ENCODE results near the gene FFAR3.
"Not testable (repeated sequence)": the region's sequence is repeated elsewhere in the genome, so short reads cannot be mapped to it uniquely, and the experiment has no call there.

FFAR3 gene

GRCh38 chr19:35373492-35373891, 15.2 kb downstream of the FFAR3 start:
- DNase-seq (ENCODE audit: low read depth in 1 of 2, low spot score in 1 of 2): no peak

DNA sequence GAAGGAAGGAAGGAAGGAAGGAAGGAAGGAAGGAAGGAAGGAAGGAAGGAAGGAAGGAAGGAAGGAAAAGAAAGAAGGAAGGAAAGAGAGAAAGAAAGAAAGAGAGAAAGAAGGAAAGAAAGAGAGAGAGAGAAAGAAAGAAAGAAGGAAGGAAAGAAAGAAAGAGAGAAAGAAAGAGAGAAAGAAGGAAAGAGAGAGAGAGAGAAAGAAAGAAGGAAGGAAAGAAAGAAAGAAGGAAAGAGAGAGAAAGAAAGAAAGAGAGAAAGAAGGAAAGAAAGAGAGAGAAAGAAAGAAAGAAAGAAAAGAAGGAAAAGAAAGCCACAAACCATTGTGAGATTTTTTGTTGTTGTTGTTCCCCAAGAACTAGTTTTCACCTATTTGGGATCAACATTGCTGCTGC, 15.8 kb downstream of the FFAR3 start:
- DNase-seq (ENCODE audit: low read depth in 1 of 2, low spot score in 1 of 2): not testable (repeated sequence)

- no peak for DNase-seq (ENCODE audit: low read depth in 1 of 2, low spot score in 1 of 2)
Measured at GRCh38 chr19:35375505-35376307, 17.4 kb downstream of the FFAR3 start.

DNA sequence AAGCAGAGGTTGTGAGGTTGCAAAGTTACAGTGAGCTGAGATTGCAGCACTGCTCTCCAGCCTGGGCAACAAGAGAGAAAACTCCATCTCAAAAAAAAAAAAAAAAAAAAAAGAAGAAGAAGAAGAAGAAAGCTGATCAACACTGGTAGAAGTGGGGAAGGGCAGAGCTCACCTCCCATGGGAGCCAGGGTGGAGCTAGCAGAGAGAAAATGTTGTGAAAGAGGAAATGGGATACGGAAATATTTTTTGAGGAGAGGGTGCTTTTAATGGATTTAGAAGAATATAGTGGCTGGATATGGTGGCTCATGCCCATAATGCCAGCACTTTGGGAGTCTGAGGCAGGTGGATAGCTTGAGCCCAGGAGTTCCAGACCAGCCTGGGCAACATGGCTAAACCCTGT, 19.4 kb downstream of the FFAR3 start:
- no peak for DNase-seq (ENCODE audit: low read depth in 1 of 2, low spot score in 1 of 2)

DNA sequence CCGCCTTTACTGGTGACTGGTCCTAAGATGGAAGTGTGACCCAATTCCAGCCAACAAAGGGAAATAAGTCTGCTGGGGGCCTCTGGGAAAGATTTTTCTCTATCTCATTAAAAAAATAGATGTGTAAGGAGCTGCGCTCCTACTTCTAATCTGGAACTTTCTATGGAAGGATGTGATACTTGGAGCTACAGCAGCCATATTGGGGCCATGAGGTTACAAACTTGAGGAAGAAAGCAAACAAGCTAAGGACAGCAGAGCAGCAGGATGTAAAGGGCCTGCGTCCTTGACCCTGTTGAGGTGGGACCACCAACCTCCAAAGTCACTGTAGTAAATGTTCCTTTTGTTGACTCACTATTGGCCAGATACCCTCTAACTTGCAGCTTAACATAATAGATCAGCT, 20.1 kb downstream of the FFAR3 start:
- no peak for DNase-seq (ENCODE audit: low read depth in 1 of 2, low spot score in 1 of 2)

- DNase-seq (ENCODE audit: low read depth in 1 of 2, low spot score in 1 of 2): not testable (repeated sequence)
Measured at GRCh38 chr19:35379545-35379944, 21.3 kb downstream of the FFAR3 start.

DNA sequence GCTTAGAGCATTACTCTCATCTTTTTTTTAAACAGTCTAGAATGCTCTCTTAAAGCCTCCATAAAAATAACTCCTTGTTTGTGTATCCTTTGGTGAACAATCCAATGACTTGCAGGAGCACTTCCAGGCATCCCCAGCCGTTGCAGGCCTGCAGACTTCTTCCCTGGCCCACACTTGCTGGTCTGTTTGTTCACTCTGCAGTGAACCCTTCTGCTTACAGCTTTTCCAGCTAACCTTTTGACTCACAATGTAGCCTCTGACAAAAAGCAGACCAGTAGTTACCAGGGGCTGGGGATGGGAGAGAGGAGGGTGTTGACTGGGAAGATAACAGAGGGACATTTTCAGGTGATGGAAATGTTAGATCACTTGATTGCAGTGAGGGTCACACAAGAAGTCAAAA, 21.7 kb downstream of the FFAR3 start:
- no peak for DNase-seq (ENCODE audit: low read depth in 1 of 2, low spot score in 1 of 2)

DNA sequence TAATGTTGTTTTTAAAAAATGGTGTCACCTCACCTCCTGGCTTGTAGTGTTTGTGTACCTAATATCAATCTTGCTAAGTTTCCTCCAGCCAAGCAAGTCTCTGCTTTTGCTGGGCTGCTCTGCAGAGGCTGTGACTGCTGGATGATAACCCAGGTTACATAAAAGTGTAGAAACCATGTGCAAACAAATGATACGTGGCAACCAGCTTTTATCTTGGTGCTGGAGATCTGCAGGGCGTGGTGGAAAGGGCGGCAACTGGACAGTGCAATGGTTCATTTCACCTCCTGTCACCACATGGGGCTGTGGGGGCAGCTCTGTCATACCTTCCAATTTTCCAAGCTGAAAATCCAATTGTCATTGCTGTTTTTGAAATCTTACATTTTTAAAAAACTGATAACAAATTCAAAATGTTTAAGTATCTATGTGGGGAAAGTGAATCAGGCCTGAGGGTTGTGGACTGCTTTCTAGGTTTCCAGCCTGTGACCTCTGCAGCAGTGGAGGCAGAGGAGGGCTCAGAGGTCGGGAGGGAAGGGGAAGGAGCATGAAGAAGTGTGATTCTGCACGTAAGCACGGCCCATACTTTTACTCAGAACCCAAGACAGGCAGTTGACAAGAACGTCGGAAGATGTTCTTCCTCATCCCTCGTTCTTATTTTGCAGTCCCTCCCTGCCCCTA, 22.3 kb downstream of the FFAR3 start:
- DNase-seq (ENCODE audit: low read depth in 1 of 2, low spot score in 1 of 2): no peak

DNA sequence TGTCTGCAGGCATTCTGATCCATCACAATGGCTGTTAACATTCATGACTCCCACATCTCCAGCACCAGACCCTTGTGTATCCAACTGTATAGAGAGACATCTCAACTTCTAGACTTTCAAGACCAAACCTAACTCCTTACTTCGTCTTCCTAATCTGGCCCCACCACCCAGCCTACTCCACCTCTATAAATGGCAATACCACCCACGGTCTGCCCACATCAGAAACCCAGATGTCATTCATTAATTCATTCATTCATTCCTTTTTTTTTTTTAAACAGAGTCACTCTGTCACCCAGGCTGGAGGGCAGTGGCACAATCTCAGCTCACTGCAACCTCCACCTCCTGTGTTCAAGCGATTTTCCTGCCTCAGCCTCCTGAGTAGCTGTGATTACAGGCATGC, 23.1 kb downstream of the FFAR3 start:
- DNase-seq (ENCODE audit: low read depth in 1 of 2, low spot score in 1 of 2): no peak

GRCh38 chr19:35381926-35382325, 23.7 kb downstream of the FFAR3 start:
- no peak for DNase-seq (ENCODE audit: low read depth in 1 of 2, low spot score in 1 of 2)

- no peak for DNase-seq (ENCODE audit: low read depth in 1 of 2, low spot score in 1 of 2)
Measured at GRCh38 chr19:35383536-35383935, 25.3 kb downstream of the FFAR3 start.

DNA sequence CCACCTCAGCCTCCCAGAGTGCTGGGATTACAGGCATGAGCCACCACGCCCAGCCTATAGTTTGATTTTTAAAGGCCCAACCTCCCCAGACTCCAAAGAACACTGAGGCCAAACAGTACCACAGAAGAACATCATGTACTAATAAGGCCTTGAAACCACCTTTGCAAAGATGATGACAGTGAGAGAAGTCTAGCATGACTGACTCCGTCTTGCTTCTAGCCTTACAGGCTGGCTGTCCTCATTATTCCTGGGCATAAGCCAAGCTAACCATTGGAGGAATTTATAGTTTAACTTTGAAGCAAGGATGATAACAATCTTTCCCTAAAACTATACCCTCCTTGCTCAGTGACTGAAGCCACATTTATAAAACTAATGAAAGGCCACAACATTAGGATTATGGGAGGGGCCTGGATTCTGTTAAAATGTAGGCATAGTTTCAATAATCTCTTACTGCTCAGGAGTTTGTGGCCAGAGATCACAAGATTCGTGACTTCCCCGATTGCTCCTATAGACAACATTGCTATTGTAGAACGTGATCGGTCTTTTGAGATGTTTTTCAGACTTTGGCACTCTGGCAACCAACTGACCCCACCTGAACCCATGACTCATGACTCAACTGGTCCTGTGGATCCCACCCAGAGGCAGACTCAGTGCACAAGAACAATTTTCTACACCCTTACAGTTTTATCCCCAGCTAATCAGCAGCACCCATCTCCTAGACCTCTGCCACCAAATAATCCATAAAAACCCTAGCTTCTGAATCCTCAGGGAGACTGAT, 30.2 kb downstream of the FFAR3 start:
- no peak for DNase-seq (ENCODE audit: low read depth in 1 of 2, low spot score in 1 of 2)

DNA sequence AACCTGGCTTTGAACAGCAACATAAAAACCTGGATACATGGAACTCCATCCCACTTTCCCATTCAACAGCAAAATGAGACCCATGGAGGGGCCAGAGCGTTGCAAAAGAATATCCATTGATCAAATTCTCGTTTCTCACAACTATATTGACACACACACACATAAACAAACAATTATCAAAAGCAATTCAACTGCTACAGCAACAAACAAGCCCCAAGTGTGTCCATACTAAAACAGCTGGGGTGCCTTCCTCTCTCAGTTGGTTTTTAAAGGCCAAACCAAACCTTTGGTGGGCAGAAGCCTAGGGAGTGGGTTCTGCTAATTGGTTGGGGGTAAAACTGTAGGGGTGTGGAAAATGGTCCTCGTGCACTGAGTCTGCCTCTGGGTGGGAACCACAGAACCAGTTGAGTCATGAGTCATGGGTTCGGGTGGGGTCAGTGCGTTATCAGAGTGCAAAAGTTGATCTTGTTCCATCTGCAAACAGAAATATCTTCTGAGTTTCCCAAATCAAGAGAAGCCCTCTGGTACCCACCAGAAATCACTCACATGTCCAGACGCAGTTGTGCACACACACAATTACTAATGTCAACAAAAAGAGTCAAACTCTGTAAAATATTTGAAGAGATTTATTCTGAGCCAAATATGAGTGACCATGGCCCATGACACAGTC, 31.1 kb downstream of the FFAR3 start:
- no peak for DNase-seq (ENCODE audit: low read depth in 1 of 2, low spot score in 1 of 2)

DNA sequence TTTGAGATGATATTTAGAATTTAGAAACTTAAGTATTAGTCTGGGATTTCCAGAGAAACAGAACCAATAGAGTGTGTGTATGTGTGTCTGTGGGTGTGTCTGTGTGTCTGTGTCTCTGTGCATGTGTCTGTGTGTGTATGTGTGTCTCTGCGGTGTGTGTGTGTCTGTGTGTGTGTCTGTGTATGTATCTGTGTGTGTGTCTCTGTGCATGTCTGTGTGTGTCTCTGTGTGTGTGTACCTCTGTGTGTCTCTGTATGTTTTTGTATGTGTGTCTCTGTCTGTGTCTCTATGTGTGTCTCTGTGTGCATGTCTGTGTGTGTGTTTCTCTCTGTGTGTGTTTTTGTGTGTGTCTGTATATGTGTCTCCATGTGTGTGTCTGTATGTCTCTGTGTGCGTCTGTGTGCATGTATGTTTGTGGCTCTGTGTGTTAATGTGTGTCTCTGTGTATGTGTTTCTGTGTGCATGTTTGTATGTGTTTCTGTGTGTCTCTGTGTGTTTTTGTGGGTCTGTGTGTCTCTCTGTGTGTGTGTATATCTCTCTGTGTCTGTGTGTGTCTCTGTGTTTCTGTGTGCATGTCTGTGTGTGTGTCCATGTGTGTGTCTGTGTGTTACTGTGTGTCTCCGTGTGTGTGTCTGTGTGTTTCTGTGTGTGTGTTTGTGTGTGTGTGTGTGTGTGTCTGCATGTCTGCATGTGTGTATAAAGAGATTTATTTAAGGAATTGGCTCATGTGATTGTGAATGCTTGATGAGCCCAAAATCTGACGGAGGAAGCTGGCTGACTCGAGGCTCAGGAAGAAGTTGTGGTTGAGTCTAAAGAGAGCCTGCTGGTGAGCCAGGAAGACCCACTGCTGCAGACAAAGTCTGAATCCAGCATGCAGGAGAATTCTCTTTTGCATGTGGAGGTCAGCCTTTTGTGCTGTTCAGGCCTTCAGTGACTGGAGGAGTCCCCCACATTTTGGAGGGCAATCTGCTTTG, 34.8 kb downstream of the FFAR3 start:
- DNase-seq (ENCODE audit: low read depth in 1 of 2, low spot score in 1 of 2): no peak

GRCh38 chr19:35395382-35396199, 37.3 kb downstream of the FFAR3 start:
- no peak for DNase-seq (ENCODE audit: low read depth in 1 of 2, low spot score in 1 of 2)

DNA sequence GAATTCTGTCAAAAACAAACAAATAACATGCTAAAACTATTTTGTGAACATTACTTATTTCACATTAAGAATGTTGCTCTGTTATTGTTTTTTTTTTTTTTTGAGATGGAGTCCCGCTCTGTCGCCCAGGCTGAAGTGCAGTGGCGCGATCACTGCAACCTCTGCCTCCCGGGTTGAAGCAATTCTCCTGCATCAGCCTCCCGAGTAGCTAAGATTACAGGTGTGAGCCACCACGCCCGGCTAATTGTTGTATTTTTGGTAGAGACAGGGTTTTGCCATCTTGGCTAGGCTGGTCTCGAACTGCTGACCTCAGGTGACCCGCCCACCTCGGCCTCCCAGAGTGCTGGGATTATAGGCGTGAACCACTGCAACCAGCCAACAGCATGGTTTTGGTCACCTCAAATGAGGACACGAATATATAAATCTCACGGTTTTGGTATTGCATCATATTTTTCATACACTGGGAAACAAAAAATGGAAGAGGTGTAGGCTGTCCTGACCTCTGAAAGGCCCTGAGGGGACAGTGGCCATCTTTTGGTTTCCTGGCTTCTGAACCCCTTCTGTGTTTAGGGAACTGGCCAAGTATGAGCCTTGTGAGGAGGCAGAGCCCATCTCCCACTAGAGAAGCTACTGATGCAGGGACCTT, 38.1 kb downstream of the FFAR3 start:
- DNase-seq (ENCODE audit: low read depth in 1 of 2, low spot score in 1 of 2): no peak

DNA sequence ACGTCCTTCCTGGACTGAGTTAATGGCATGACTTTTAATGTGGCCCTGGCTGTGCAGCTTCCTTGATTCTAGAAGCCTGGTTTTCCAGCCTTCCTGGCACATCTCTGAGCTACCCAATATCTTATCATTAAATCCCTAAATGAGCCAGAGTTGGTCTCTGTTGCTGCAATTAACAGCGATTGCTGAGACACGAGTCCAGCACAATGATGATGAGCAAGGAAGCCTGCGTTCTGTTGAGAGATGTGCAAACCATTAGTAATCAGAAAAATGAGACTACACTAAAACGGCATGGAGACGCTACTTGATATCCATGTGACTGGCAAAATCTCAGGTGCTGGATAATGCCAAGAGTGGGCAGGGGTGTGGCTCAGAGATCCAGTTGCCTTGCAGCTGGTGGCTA, 38.8 kb downstream of the FFAR3 start:
- no peak for DNase-seq (ENCODE audit: low read depth in 1 of 2, low spot score in 1 of 2)

GRCh38 chr19:35398570-35398969, 40.3 kb downstream of the FFAR3 start:
- DNase-seq (ENCODE audit: low read depth in 1 of 2, low spot score in 1 of 2): no peak

- DNase-seq (ENCODE audit: low read depth in 1 of 2, low spot score in 1 of 2): no peak
Measured at GRCh38 chr19:35399231-35399630, 41.0 kb downstream of the FFAR3 start.

Data from stimulated activated CD4-positive, alpha-beta T cell treated with anti-CD3 and anti-CD28 coated beads, Interleukin-15, amount 100 ng/mL, for 1 hour (primary cell).